ENCODE measurements around the gene MRPL39. TPM values are rescaled to one million over a fixed set of nuclear protein-coding genes. Genes with fewer than 3 reads are reported as not detected.

MRPL39 gene
- polyA plus RNA-seq, 3 donors = 5.1 to 22.3 (median 15.5) TPM

DNA sequence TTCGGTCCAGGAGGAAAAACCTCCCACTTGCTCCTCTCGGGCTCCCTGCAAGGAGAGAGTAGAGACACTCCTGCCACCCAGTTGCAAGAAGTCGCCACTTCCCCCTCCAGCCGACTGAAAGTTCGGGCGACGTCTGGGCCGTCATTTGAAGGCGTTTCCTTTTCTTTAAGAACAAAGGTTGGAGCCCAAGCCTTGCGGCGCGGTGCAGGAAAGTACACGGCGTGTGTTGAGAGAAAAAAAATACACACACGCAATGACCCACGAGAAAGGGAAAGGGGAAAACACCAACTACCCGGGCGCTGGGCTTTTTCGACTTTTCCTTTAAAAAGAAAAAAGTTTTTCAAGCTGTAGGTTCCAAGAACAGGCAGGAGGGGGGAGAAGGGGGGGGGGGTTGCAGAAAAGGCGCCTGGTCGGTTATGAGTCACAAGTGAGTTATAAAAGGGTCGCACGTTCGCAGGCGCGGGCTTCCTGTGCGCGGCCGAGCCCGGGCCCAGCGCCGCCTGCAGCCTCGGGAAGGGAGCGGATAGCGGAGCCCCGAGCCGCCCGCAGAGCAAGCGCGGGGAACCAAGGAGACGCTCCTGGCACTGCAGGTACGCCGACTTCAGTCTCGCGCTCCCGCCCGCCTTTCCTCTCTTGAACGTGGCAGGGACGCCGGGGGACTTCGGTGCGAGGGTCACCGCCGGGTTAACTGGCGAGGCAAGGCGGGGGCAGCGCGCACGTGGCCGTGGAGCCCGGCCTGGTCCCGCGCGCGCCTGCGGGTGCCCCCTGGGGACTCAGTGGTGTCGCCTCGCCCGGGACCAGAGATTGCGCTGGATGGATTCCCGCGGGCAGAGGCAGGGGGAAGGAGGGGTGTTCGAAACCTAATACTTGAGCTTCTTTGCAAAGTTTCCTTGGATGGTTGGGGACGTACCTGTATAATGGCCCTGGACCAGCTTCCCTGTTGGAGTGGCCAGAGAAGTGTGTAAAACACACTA lies 45.3 kb downstream of the MRPL39 start:
- peak overlapping the region; percentile 77 to 92 (median 85) for H3K27ac Mint-ChIP-seq
- peak overlapping the region; percentile 97 to 98 for H3K4me3 Mint-ChIP-seq
- Histone ChIP-seq H3K9ac (ENCODE audit: insufficient read depth, low read length, poor library complexity, severe bottlenecking) (peak overlapping the region; percentile 65), H3K27me3 (ENCODE audit: control insufficient read depth in 2 of 2, insufficient read depth in 2 of 2, low read length in 2 of 2) (no peaks in the 10 kb centered on the region), H3K4me3 (replicated peaks in 1 of 3; ENCODE audit: low read depth in 2 of 3, low read length in 3 of 3) (peak overlapping the region; percentile 43 to 74 (median 71)), H3K27ac (ENCODE audit: low read depth in 1 of 2, low read length in 2 of 2) (peak overlapping the region in 1 of 2 donors; percentile 17), H3K36me3 (replicated peaks in 1 of 2; ENCODE audit: control insufficient read depth in 1 of 2, insufficient read depth in 2 of 2, low read length in 2 of 2) (no peaks in the 10 kb centered on the region), H3K4me1 (ENCODE audit: control insufficient read depth in 1 of 2, insufficient read depth in 2 of 2, low read length in 2 of 2) (peaks cover 33 to 45% of the 10 kb centered on the region in 2 donors), H3K79me2 (ENCODE audit: insufficient read depth, low read length) (no peaks in the 10 kb centered on the region), H4K20me1 (ENCODE audit: insufficient read depth, low read length) (no peaks in the 10 kb centered on the region), H2AFZ (ENCODE audit: insufficient read depth, low read depth, low read length, poor library complexity, severe bottlenecking) (peak overlapping the region; percentile 87), H3K4me2 (replicated peaks; ENCODE audit: extremely low read depth, low read length, poor library complexity, severe bottlenecking) (peak overlapping the region; percentile 90), H3K9me3 (replicated peaks in 1 of 2; ENCODE audit: control insufficient read depth in 1 of 2, insufficient read depth in 1 of 2, low read length in 2 of 2) (no peaks in the 10 kb centered on the region)
- H3K27me3 Mint-ChIP-seq (ENCODE audit: low read depth in 3 of 3) = peaks cover 3 to 6% (median 5%) of the 10 kb centered on the region in 3 donors
- TF ChIP-seq, protein P1, sequence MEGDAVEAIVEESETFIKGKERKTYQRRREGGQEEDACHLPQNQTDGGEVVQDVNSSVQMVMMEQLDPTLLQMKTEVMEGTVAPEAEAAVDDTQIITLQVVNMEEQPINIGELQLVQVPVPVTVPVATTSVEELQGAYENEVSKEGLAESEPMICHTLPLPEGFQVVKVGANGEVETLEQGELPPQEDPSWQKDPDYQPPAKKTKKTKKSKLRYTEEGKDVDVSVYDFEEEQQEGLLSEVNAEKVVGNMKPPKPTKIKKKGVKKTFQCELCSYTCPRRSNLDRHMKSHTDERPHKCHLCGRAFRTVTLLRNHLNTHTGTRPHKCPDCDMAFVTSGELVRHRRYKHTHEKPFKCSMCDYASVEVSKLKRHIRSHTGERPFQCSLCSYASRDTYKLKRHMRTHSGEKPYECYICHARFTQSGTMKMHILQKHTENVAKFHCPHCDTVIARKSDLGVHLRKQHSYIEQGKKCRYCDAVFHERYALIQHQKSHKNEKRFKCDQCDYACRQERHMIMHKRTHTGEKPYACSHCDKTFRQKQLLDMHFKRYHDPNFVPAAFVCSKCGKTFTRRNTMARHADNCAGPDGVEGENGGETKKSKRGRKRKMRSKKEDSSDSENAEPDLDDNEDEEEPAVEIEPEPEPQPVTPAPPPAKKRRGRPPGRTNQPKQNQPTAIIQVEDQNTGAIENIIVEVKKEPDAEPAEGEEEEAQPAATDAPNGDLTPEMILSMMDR (IDR thresholded peaks at IDR 0.05) = peak; percentile 50
- H3K4me1 Mint-ChIP-seq = peaks cover 45% of the 10 kb centered on the region
- under 1% methylated on average over 55 of the region's 74 CpGs for WGBS (ENCODE audit: insufficient coverage)
- H3K36me3 Mint-ChIP-seq = peaks cover 4% of the 10 kb centered on the region in 2 donors
- intact Hi-C loops (cut with micrococcal nuclease) = loop anchor here (5.0 to 10.0 kb wide), 3 partner anchors 85 to 140 kb away; no protein-coding TSS in a partner anchor
- no peaks in the 10 kb centered on the region for H3K9me3 Mint-ChIP-seq
- peak; percentile 55 to 85 (median 58) for DNase-seq

DNA sequence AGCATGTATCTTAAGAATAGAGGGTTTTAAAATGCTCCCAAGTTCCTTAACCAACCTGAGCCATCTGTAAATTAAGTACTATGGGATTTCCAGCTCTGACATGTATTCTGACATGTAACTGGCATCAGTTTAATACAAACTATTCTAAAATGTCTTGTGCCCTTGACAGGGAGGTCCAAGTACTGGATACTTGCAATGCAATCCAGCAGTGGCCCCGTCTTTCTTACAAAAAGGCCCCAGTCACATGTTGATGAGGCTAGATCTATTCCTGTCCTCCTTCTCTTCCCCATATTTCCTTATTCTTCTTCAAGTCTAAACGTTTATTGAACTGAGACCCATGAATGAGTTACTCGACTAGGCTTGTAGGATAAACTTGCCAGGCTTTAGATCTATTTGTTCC lies 46.4 kb downstream of the MRPL39 start:
- H3K9me3 Mint-ChIP-seq = no peaks in the 10 kb centered on the region
- no peak overlapping the region for H3K4me3 ChIP-seq (replicated peaks in 1 of 3; ENCODE audit: low read depth in 2 of 3, low read length in 3 of 3)

More for the DNA sequence above, 46.4 kb downstream of the MRPL39 start:
- intact Hi-C loops (cut with micrococcal nuclease) = loop anchor here (5.0 to 10.0 kb wide), 3 partner anchors 86 to 139 kb away; no protein-coding TSS in a partner anchor
- H3K27me3 ChIP-seq (ENCODE audit: control insufficient read depth in 2 of 2, insufficient read depth in 2 of 2, low read length in 2 of 2) = no peaks in the 10 kb centered on the region
- no peak overlapping the region for H3K9ac ChIP-seq (ENCODE audit: insufficient read depth, low read length, poor library complexity, severe bottlenecking)
- 13% methylated on average over 2 of the region's 3 CpGs for WGBS (ENCODE audit: insufficient coverage)
- Mint-ChIP-seq H3K36me3 (peaks cover 2% of the 10 kb centered on the region in 2 donors), H3K4me3 (peak overlapping the region in 1 of 2 donors; percentile 97), H3K27me3 (ENCODE audit: low read depth in 3 of 3) (peaks cover 3 to 6% (median 5%) of the 10 kb centered on the region in 3 donors), H3K27ac (peak overlapping the region in 4 of 7 donors; percentile 39 to 92 (median 82)), H3K4me1 (peaks cover 45% of the 10 kb centered on the region)
- no peak for DNase-seq
- no peak overlapping the region for H3K27ac ChIP-seq (ENCODE audit: low read depth in 1 of 2, low read length in 2 of 2)
- no peaks in the 10 kb centered on the region for H4K20me1 ChIP-seq (ENCODE audit: insufficient read depth, low read length)
- TF ChIP-seq, protein P1 (IDR thresholded peaks at IDR 0.05) = no peak
- H3K9me3 ChIP-seq (replicated peaks in 1 of 2; ENCODE audit: control insufficient read depth in 1 of 2, insufficient read depth in 1 of 2, low read length in 2 of 2) = no peaks in the 10 kb centered on the region
- H3K4me1 ChIP-seq (ENCODE audit: control insufficient read depth in 1 of 2, insufficient read depth in 2 of 2, low read length in 2 of 2) = peaks cover 33 to 45% of the 10 kb centered on the region in 2 donors
- H3K79me2 ChIP-seq (ENCODE audit: insufficient read depth, low read length) = no peaks in the 10 kb centered on the region
- no peak overlapping the region for H2AFZ ChIP-seq (ENCODE audit: insufficient read depth, low read depth, low read length, poor library complexity, severe bottlenecking)
- peak overlapping the region; percentile 90 for H3K4me2 ChIP-seq (replicated peaks; ENCODE audit: extremely low read depth, low read length, poor library complexity, severe bottlenecking)
- H3K36me3 ChIP-seq (replicated peaks in 1 of 2; ENCODE audit: control insufficient read depth in 1 of 2, insufficient read depth in 2 of 2, low read length in 2 of 2) = no peaks in the 10 kb centered on the region
